Activated T-cell treated with anti-CD3 and anti-CD28 coated beads for 48 hours (primary cell): ENCODE results near the gene GNPAT.

ENCODE experiments used
- DNase-seq: peaks from one replicate; pipeline ENCODE4 v3.0.0-alpha.2; 2020; ENCODE audit warnings: low read depth

The GNPAT gene

GRCh38 chr1:231213831-231214573 is 27.0 kb upstream of the GNPAT start:
- DNase-seq, result no peak

GRCh38 chr1:231214918-231215680 is 25.9 kb upstream of the GNPAT start:
- DNase-seq, result no peak

- DNase-seq, result no peak
These were observed 25.2 kb upstream of the GNPAT start for GRCh38 chr1:231215681-231216385.

GRCh38 chr1:231216498-231216897 is 24.5 kb upstream of the GNPAT start:
- no peak for DNase-seq

GRCh38 chr1:231217056-231217455 is 24.0 kb upstream of the GNPAT start:
- DNase-seq, result no peak

GRCh38 chr1:231218078-231218477 is 22.9 kb upstream of the GNPAT start:
- no peak for DNase-seq

- no peak for DNase-seq
These were observed 21.3 kb upstream of the GNPAT start for GRCh38 chr1:231219422-231220401.

- no peak for DNase-seq
These were observed 20.2 kb upstream of the GNPAT start for GRCh38 chr1:231220801-231221200.

GRCh38 chr1:231226156-231226555 is 14.9 kb upstream of the GNPAT start:
- no peak for DNase-seq

GRCh38 chr1:231231511-231231910 is 9.5 kb upstream of the GNPAT start:
- DNase-seq, result no peak

- no peak for DNase-seq
These were observed 7.9 kb upstream of the GNPAT start for GRCh38 chr1:231232870-231233734.

GRCh38 chr1:231233735-231234417 is 7.1 kb upstream of the GNPAT start:
- DNase-seq, result no peak

GRCh38 chr1:231234506-231234905 is 6.5 kb upstream of the GNPAT start:
- DNase-seq, result no peak

- no peak for DNase-seq
These were observed 5.3 kb upstream of the GNPAT start for GRCh38 chr1:231235526-231236207.

- DNase-seq, result no peak
These were observed 4.8 kb upstream of the GNPAT start for GRCh38 chr1:231236208-231236591.

- DNase-seq, result no peak
These were observed 4.1 kb upstream of the GNPAT start for GRCh38 chr1:231236938-231237337.

- no peak for DNase-seq
These were observed 2.7 kb upstream of the GNPAT start for GRCh38 chr1:231238298-231238697.

- peak; percentile 11 for DNase-seq
These were observed 505 bp upstream of the GNPAT start for GRCh38 chr1:231240531-231240882.

- no peak for DNase-seq
These were observed 738 bp downstream of the GNPAT start for GRCh38 chr1:231241750-231242149.
